GM23338 (cell line): Measurements from ENCODE around the gene ATG4A. TPM values are rescaled to one million over a fixed set of nuclear protein-coding genes. Genes with fewer than 3 reads are reported as not detected.

Experiments used
- ATAC-seq: fragments of 200-7000 bp; cut with Tn5 transposase; 3 replicates; pipeline ENCODE4 v1.9.1; 2020
- DNase-seq: peaks from one replicate; pipeline ENCODE4 v3.0.0-alpha.2; 2015; ENCODE audit warnings: low spot score
- H2AFZ ChIP-seq: fragments of 200-600 bp; sonication (generic); 2 replicates; pipeline ENCODE4 v1.8.0; 2016; ENCODE audit warnings: antibody characterized with exemption, mild to moderate bottlenecking, moderate library complexity
- H3F3A ChIP-seq: fragments of 200-600 bp; sonication (generic); replicated peaks from 2 replicates; pipeline ENCODE4 v1.8.0; 2017; ENCODE audit warnings: antibody characterized with exemption, mixed run types, low read depth
- H3K27ac ChIP-seq: fragments of 200-600 bp; sonication (generic); 2 replicates; pipeline ENCODE4 v1.6.1; 2016; ENCODE audit warnings: low read depth
- H3K27me3 ChIP-seq: fragments of 200-600 bp; sonication (generic); 2 replicates; pipeline ENCODE4 v1.8.0; 2016; ENCODE audit warnings: mild to moderate bottlenecking, mixed run types, moderate library complexity; ENCODE audit not compliant: insufficient read depth
- H3K36me3 ChIP-seq: fragments of 200-600 bp; sonication (generic); 2 replicates; pipeline ENCODE4 v1.8.0; 2016; ENCODE audit warnings: mild to moderate bottlenecking; ENCODE audit not compliant: insufficient read depth
- H3K4me1 ChIP-seq: fragments of 200-600 bp; sonication (generic); 2 replicates; pipeline ENCODE4 v1.8.0; 2016; ENCODE audit warnings: mild to moderate bottlenecking, moderate library complexity; ENCODE audit not compliant: insufficient read depth
- H3K4me2 ChIP-seq: fragments of 200-600 bp; sonication (generic); 2 replicates; pipeline ENCODE4 v1.7.1; 2017; ENCODE audit warnings: mixed run types
- H3K4me3 ChIP-seq: fragments of 200-600 bp; sonication (generic); 2 replicates; pipeline ENCODE4 v1.6.1; 2016; ENCODE audit warnings: mixed run types
- H3K79me2 ChIP-seq: fragments of 200-600 bp; sonication (generic); replicated peaks from 2 replicates; pipeline ENCODE4 v1.8.0; 2017; ENCODE audit warnings: mild to moderate bottlenecking; ENCODE audit not compliant: insufficient read depth
- H3K9me2 ChIP-seq: fragments of 200-600 bp; sonication (generic); 2 replicates; pipeline ENCODE4 v1.8.0; 2017; ENCODE audit not compliant: insufficient read depth
- H4K20me1 ChIP-seq: fragments of 200-600 bp; sonication (generic); replicated peaks from 2 replicates; pipeline ENCODE4 v1.8.0; 2017; ENCODE audit warnings: mild to moderate bottlenecking; ENCODE audit not compliant: insufficient read depth
- H3K27ac Mint-ChIP-seq: 2 replicates; pipeline ENCODE4 v1.8.0; 2020; ENCODE audit warnings: inconsistent platforms, mild to moderate bottlenecking, moderate library complexity, mixed read lengths
- H3K27me3 Mint-ChIP-seq: 3 replicates; pipeline ENCODE4 v1.8.0; 2022; ENCODE audit warnings: low read depth, mild to moderate bottlenecking, moderate library complexity, mixed read lengths, inconsistent platforms; ENCODE audit not compliant: insufficient read depth, poor library complexity
- H3K36me3 Mint-ChIP-seq: 3 replicates; pipeline ENCODE4 v1.8.0; 2021; ENCODE audit warnings: low read depth, mild to moderate bottlenecking, inconsistent platforms, moderate library complexity, mixed read lengths
- H3K4me1 Mint-ChIP-seq: 3 replicates; pipeline ENCODE4 v1.8.0; 2020; ENCODE audit warnings: mild to moderate bottlenecking, inconsistent platforms, mixed read lengths
- H3K4me3 Mint-ChIP-seq: 3 replicates; pipeline ENCODE4 v1.8.0; 2021; ENCODE audit warnings: moderate library complexity, mild to moderate bottlenecking, inconsistent platforms, mixed read lengths
- H3K9me3 Mint-ChIP-seq: 3 replicates; pipeline ENCODE4 v1.8.0; 2020; ENCODE audit warnings: moderate library complexity, mild to moderate bottlenecking, inconsistent platforms, mixed read lengths
- CREB1 ChIP-seq: fragments of 250-450 bp; sonication (Bioruptor Pico); IDR thresholded peaks from 2 replicates; pipeline ENCODE4 v1.5.0; 2020; ENCODE audit warnings: low read depth, mild to moderate bottlenecking, moderate library complexity
- ETS1 ChIP-seq: IDR thresholded peaks from 2 replicates; pipeline ENCODE4 v1.6.1; 2016; ENCODE audit warnings: antibody characterized with exemption
- JUNB ChIP-seq: IDR thresholded peaks from one replicate; pipeline ENCODE4 v1.6.1; 2016; ENCODE audit warnings: antibody characterized with exemption; ENCODE audit not compliant: unreplicated experiment
- POLR2AphosphoS5 ChIP-seq: IDR thresholded peaks from 2 replicates; pipeline ENCODE4 v1.6.1; 2016; ENCODE audit warnings: antibody characterized with exemption, low read depth
- ZNF462 ChIP-seq: fragments of 250-450 bp; sonication (Bioruptor Pico); IDR thresholded peaks from 2 replicates; pipeline ENCODE4 v1.5.0; 2020; ENCODE audit warnings: mild to moderate bottlenecking, moderate library complexity
- polyA plus RNA-seq: library from polyadenylated mRNA; unstranded; fragments of >200 nt; fragmentation: Nextera tagmentation; extraction: Ambion mirVana; gene quantifications from 2 replicates; pipeline ENCODE4 v1.2.1, GENCODE V29; 2016
- total RNA-seq: library from RNA; depleted of rRNA; stranded (reverse); fragments of >200 nt; shearing (Covaris generic); gene quantifications from 2 replicates; pipeline ENCODE4 v1.2.3, GENCODE V29; 2014

The ATG4A gene
- total and polyA plus RNA-seq, 2 experiments from 2014 or later, result 2.1 to 2.8 TPM

GRCh38 chrX:108064001-108064400, 27.6 kb upstream of the ATG4A start (continued):
- no peak for TF ChIP-seq ZNF462 (CRISPR knock-in tag)
- no peak for TF ChIP-seq ETS1

DNA sequence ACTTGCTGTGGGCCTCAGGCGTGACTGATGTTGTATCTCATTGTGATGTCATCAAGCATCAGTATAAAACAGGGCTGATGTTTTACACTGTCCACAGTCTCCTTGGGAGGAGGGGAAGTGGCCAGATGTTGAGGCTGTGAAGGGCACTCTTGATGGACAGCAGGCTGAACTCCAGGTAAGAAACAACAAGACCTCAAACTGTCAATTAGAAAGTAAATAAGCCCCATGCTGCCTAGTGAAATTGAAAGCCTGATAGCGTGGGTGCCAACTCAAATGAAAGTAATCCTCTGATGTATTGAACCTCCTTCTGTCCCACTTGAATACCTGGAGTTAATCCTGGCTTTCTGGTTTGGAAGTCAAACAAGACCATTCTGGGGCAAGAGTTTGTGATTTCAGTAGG, 27.0 kb upstream of the ATG4A start:
- Histone ChIP-seq H2AFZ (no peak overlapping the region), H3K79me2 (no peaks in the 10 kb centered on the region), H3K4me2 (no peak overlapping the region), H3K27ac (no peak overlapping the region), H3K9me2 (no peaks in the 10 kb centered on the region), H3K4me1 (no peaks in the 10 kb centered on the region), H3K36me3 (no peaks in the 10 kb centered on the region), H3K4me3 (no peak overlapping the region), H3K27me3 (no peaks in the 10 kb centered on the region), H4K20me1 (no peaks in the 10 kb centered on the region), H3F3A (no peaks in the 10 kb centered on the region)
- no peaks in the 10 kb centered on the region for H3K27me3 Mint-ChIP-seq
- DNase-seq, result no peak
- ATAC-seq, result no peak
- H3K36me3 Mint-ChIP-seq, result no peaks in the 10 kb centered on the region
- no peaks in the 10 kb centered on the region for H3K9me3 Mint-ChIP-seq
- no peak overlapping the region for H3K4me3 Mint-ChIP-seq
- H3K4me1 Mint-ChIP-seq, result peaks cover 12% of the 10 kb centered on the region; the same call in 2 of the 3 replicates
- H3K27ac Mint-ChIP-seq, result no peak overlapping the region
- no peak for TF ChIP-seq CREB1 (CRISPR knock-in tag)
- TF ChIP-seq ZNF462 (CRISPR knock-in tag), result no peak
- TF ChIP-seq JUNB, result no peak
- TF ChIP-seq POLR2AphosphoS5, result no peak
